22Rv1 (cell line): ENCODE results near the gene PCGF5.

Source experiments
- ZFX ChIP-seq: fragments of 450-650 bp; IDR thresholded peaks from 2 replicates; pipeline ENCODE4 v1.6.1; 2017; ENCODE audit warnings: antibody characterized with exemption, borderline replicate concordance
- TF ChIP-seq, protein P1 (sequence below): fragments of 450-650 bp; IDR thresholded peaks from 2 replicates; pipeline ENCODE4 v1.5.1; 2017; ENCODE audit warnings: mild to moderate bottlenecking

GRCh38 chr10:91220954-91221675 is 652 bp downstream of the PCGF5 start:
- TF ChIP-seq, protein P1, sequence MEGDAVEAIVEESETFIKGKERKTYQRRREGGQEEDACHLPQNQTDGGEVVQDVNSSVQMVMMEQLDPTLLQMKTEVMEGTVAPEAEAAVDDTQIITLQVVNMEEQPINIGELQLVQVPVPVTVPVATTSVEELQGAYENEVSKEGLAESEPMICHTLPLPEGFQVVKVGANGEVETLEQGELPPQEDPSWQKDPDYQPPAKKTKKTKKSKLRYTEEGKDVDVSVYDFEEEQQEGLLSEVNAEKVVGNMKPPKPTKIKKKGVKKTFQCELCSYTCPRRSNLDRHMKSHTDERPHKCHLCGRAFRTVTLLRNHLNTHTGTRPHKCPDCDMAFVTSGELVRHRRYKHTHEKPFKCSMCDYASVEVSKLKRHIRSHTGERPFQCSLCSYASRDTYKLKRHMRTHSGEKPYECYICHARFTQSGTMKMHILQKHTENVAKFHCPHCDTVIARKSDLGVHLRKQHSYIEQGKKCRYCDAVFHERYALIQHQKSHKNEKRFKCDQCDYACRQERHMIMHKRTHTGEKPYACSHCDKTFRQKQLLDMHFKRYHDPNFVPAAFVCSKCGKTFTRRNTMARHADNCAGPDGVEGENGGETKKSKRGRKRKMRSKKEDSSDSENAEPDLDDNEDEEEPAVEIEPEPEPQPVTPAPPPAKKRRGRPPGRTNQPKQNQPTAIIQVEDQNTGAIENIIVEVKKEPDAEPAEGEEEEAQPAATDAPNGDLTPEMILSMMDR, result peak; percentile 18
- no peak for TF ChIP-seq ZFX
